ENCODE results near the gene GPX3. TPM values are rescaled to one million over a fixed set of nuclear protein-coding genes. Genes with fewer than 3 reads are reported as not detected.

Gene GPX3
- total and polyA plus RNA-seq, 2 of the 8 experiments (the other 6 are each of a cell fraction or from before 2014, with no cell fraction given), result 27.8 to 77.9 TPM

DNA sequence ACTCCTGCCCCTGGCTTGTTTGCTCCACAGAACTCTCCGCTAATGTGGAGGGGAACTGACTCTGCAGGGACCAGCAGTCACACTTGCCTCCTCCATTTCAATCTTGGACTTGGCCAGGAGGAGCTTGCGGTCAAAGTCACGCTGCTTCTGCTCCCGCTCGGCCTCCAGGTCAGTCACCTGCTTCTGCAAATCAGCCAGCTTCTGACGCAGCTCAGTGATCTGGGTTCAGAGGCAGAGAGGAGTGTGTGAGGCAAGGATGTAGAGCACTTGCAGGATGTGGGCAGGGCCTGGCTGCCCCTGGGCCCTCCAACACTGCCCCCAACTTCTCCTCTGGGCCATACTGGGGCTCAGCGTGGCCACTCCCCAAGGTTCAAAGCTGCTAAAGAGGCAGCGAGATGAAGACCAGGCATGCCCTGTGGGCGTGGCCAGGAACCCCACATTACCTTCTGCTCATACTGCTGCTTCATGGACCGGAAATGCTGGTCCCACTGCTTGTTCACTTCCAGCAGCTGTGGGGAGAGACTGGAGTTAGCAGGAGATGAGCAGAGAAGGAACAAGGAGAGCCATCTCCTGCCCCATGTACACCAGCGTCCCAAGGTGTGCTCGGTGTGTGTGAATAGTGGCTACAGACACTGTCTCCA is 22.2 kb downstream of the GPX3 start (continued):
- TF ChIP-seq, protein P1, sequence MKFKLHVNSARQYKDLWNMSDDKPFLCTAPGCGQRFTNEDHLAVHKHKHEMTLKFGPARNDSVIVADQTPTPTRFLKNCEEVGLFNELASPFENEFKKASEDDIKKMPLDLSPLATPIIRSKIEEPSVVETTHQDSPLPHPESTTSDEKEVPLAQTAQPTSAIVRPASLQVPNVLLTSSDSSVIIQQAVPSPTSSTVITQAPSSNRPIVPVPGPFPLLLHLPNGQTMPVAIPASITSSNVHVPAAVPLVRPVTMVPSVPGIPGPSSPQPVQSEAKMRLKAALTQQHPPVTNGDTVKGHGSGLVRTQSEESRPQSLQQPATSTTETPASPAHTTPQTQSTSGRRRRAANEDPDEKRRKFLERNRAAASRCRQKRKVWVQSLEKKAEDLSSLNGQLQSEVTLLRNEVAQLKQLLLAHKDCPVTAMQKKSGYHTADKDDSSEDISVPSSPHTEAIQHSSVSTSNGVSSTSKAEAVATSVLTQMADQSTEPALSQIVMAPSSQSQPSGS (IDR thresholded peaks at IDR 0.05; ENCODE audit: low read length), result no peak
- TF ChIP-seq HDAC2 (IDR thresholded peaks at IDR 0.05; ENCODE audit: borderline replicate concordance in 1 of 2, low read depth in 2 of 2, low read length in 2 of 2) (no peak), SIN3A (conservative IDR thresholded peaks at IDR 0.05 in 1 of 2, IDR thresholded peaks at IDR 0.05 in 1 of 2; ENCODE audit: low read depth in 1 of 2, low read length in 2 of 2) (no peak), GABPA (IDR thresholded peaks at IDR 0.05; ENCODE audit: borderline replicate concordance, insufficient read depth, low read length) (no peak), PHF8 (conservative IDR thresholded peaks at IDR 0.05; ENCODE audit: low read depth, low read length) (no peak), EZH2 (IDR thresholded peaks at IDR 0.05; ENCODE audit: low read depth, low read length, severe bottlenecking) (no peak)
- TF ChIP-seq, protein P2, sequence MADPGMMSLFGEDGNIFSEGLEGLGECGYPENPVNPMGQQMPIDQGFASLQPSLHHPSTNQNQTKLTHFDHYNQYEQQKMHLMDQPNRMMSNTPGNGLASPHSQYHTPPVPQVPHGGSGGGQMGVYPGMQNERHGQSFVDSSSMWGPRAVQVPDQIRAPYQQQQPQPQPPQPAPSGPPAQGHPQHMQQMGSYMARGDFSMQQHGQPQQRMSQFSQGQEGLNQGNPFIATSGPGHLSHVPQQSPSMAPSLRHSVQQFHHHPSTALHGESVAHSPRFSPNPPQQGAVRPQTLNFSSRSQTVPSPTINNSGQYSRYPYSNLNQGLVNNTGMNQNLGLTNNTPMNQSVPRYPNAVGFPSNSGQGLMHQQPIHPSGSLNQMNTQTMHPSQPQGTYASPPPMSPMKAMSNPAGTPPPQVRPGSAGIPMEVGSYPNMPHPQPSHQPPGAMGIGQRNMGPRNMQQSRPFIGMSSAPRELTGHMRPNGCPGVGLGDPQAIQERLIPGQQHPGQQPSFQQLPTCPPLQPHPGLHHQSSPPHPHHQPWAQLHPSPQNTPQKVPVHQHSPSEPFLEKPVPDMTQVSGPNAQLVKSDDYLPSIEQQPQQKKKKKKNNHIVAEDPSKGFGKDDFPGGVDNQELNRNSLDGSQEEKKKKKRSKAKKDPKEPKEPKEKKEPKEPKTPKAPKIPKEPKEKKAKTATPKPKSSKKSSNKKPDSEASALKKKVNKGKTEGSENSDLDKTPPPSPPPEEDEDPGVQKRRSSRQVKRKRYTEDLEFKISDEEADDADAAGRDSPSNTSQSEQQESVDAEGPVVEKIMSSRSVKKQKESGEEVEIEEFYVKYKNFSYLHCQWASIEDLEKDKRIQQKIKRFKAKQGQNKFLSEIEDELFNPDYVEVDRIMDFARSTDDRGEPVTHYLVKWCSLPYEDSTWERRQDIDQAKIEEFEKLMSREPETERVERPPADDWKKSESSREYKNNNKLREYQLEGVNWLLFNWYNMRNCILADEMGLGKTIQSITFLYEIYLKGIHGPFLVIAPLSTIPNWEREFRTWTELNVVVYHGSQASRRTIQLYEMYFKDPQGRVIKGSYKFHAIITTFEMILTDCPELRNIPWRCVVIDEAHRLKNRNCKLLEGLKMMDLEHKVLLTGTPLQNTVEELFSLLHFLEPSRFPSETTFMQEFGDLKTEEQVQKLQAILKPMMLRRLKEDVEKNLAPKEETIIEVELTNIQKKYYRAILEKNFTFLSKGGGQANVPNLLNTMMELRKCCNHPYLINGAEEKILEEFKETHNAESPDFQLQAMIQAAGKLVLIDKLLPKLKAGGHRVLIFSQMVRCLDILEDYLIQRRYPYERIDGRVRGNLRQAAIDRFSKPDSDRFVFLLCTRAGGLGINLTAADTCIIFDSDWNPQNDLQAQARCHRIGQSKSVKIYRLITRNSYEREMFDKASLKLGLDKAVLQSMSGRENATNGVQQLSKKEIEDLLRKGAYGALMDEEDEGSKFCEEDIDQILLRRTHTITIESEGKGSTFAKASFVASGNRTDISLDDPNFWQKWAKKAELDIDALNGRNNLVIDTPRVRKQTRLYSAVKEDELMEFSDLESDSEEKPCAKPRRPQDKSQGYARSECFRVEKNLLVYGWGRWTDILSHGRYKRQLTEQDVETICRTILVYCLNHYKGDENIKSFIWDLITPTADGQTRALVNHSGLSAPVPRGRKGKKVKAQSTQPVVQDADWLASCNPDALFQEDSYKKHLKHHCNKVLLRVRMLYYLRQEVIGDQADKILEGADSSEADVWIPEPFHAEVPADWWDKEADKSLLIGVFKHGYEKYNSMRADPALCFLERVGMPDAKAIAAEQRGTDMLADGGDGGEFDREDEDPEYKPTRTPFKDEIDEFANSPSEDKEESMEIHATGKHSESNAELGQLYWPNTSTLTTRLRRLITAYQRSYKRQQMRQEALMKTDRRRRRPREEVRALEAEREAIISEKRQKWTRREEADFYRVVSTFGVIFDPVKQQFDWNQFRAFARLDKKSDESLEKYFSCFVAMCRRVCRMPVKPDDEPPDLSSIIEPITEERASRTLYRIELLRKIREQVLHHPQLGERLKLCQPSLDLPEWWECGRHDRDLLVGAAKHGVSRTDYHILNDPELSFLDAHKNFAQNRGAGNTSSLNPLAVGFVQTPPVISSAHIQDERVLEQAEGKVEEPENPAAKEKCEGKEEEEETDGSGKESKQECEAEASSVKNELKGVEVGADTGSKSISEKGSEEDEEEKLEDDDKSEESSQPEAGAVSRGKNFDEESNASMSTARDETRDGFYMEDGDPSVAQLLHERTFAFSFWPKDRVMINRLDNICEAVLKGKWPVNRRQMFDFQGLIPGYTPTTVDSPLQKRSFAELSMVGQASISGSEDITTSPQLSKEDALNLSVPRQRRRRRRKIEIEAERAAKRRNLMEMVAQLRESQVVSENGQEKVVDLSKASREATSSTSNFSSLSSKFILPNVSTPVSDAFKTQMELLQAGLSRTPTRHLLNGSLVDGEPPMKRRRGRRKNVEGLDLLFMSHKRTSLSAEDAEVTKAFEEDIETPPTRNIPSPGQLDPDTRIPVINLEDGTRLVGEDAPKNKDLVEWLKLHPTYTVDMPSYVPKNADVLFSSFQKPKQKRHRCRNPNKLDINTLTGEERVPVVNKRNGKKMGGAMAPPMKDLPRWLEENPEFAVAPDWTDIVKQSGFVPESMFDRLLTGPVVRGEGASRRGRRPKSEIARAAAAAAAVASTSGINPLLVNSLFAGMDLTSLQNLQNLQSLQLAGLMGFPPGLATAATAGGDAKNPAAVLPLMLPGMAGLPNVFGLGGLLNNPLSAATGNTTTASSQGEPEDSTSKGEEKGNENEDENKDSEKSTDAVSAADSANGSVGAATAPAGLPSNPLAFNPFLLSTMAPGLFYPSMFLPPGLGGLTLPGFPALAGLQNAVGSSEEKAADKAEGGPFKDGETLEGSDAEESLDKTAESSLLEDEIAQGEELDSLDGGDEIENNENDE (IDR thresholded peaks at IDR 0.05; ENCODE audit: insufficient replicate concordance, low read length), result no peak
